GM12878 (cell line): ENCODE data around the gene DEPDC1. TPM values are rescaled to one million over a fixed set of nuclear protein-coding genes. Genes with fewer than 3 reads are reported as not detected.

Source experiments
- CREM ChIP-seq: IDR thresholded peaks from 2 replicates; pipeline ENCODE4 v1.6.1; 2014; ENCODE audit warnings: antibody characterized with exemption, low read depth
- CTCF ChIP-seq, 3 experiments: IDR thresholded peaks in 2 of 3; conservative IDR thresholded peaks in 1 of 3; 2 replicates each; pipeline ENCODE4 v1.5.1; 2011; ENCODE audit warnings: low read depth in 3 of 3, low read length in 3 of 3, mild to moderate bottlenecking in 3 of 3, control low read depth in 2 of 3, moderate library complexity in 2 of 3, inconsistent platforms in 1 of 3, mixed read lengths in 1 of 3; ENCODE audit not compliant: control insufficient read depth in 2 of 3, insufficient read depth in 1 of 3; ENCODE audit errors: extremely low read depth in 1 of 3
- FOS ChIP-seq: IDR thresholded peaks from 3 replicates; pipeline ENCODE4 v1.6.1; 2011; ENCODE audit warnings: borderline replicate concordance; ENCODE audit not compliant: insufficient read length; ENCODE audit errors: extremely low read depth
- GATAD2B ChIP-seq: fragments of 450-650 bp; conservative IDR thresholded peaks from 2 replicates; pipeline ENCODE4 v1.6.1; 2017; ENCODE audit warnings: low read depth, mild to moderate bottlenecking, moderate library complexity
- IKZF1 ChIP-seq: fragments of 450-650 bp; conservative IDR thresholded peaks from 2 replicates; pipeline ENCODE4 v1.6.1; 2017; ENCODE audit warnings: antibody characterized with exemption, mild to moderate bottlenecking
- KAT2A ChIP-seq: conservative IDR thresholded peaks from 2 replicates; pipeline ENCODE4 v1.6.1; 2011; ENCODE audit warnings: low read depth, low read length; ENCODE audit not compliant: control insufficient read depth
- MXI1 ChIP-seq: fragments of 150-350 bp; IDR thresholded peaks from 2 replicates; pipeline ENCODE4 v1.6.1; 2011; ENCODE audit warnings: low read depth, mild to moderate bottlenecking, inconsistent platforms, low read length, improper control_type of control experiment
- MYC ChIP-seq: IDR thresholded peaks from 2 replicates; pipeline ENCODE4 v1.6.1; 2011; ENCODE audit warnings: mild to moderate bottlenecking, low read length, moderate library complexity, inconsistent platforms; ENCODE audit not compliant: insufficient read depth, insufficient replicate concordance, insufficient read length, severe bottlenecking
- TAF1 ChIP-seq: IDR thresholded peaks from 2 replicates; pipeline ENCODE4 v1.6.1; 2011; ENCODE audit warnings: mild to moderate bottlenecking, low read depth, low read length, borderline replicate concordance
- ZBTB4 ChIP-seq: fragments of 450-650 bp; formaldehyde crosslinking; IDR thresholded peaks from 2 replicates; pipeline ENCODE4 v1.4.0; 2022; ENCODE audit warnings: mild to moderate bottlenecking, moderate library complexity
- polyA plus RNA-seq, 11 experiments: library from polyadenylated mRNA; depleted of rRNA in 4 of 11; unstranded in 6 of 11; stranded (reverse) in 5 of 11; fragments of >200 nt; fragmentation: Nextera tagmentation in 4 of 11; fragmentation: Illumina TruSeq in 1 of 11; extraction: Ambion mirVana in 4 of 11; extraction: Trizol in 1 of 11; gene quantifications; 1 replicate in 1 of 11; 2 replicates in 10 of 11; pipeline versions ENCODE4 v1.2.1 to v1.2.3, GENCODE V29; 2011 to 2016; ENCODE audit warnings: inconsistent platforms in 2 of 11, missing spikeins in 2 of 11, low read depth in 1 of 11
- total RNA-seq, 4 experiments: library from RNA; depleted of rRNA in 3 of 4; stranded (reverse); fragments of >200 nt in 3 of 4; fragmentation: Illumina TruSeq in 1 of 4; extraction: Trizol in 1 of 4; gene quantifications; 2 replicates each; pipeline versions ENCODE4 v1.2.1 to v1.2.3, GENCODE V29; 2013 to 2021
- TF ChIP-seq, protein P1 (sequence below): IDR thresholded peaks from 2 replicates; pipeline ENCODE4 v1.6.1; 2012; ENCODE audit warnings: low read depth, low read length, improper control_type of control experiment
- TF ChIP-seq, protein P2 (sequence below): IDR thresholded peaks from 2 replicates; pipeline ENCODE4 v1.6.1; 2011; ENCODE audit warnings: mild to moderate bottlenecking, low read depth, low read length, moderate library complexity; ENCODE audit not compliant: insufficient replicate concordance
- TF ChIP-seq, protein P3 (sequence below): fragments of 450-650 bp; IDR thresholded peaks from 2 replicates; pipeline ENCODE4 v1.6.1; 2014; ENCODE audit warnings: mild to moderate bottlenecking
- TF ChIP-seq, protein P4 (sequence below): IDR thresholded peaks from 2 replicates; pipeline ENCODE4 v1.6.1; 2012; ENCODE audit warnings: mild to moderate bottlenecking, low read depth, low read length

DEPDC1 gene
- total and polyA plus RNA-seq, 10 of the 15 experiments (the other 5 are each of a cell fraction or from before 2014, with no cell fraction given) = 6.9 to 36.5 (median 17.6) TPM

- peak; percentile 81; the same call in 1 of the 2 replicates for TF ChIP-seq ZBTB4 (CRISPR knock-in tag)
- TF ChIP-seq CTCF (IDR thresholded peaks at IDR 0.05 in 2 of 3, conservative IDR thresholded peaks at IDR 0.05 in 1 of 3; ENCODE audit: control insufficient read depth in 2 of 3, extremely low read depth in 1 of 3, insufficient read depth in 1 of 3, low read depth in 3 of 3, low read length in 3 of 3) = 0 out of 6 replicates have a peak, but pooled peaks of 1 of the 3 experiments have one; percentile 6
- TF ChIP-seq, protein P1, sequence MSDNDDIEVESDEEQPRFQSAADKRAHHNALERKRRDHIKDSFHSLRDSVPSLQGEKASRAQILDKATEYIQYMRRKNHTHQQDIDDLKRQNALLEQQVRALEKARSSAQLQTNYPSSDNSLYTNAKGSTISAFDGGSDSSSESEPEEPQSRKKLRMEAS = peak; percentile 83
- TF ChIP-seq, protein P2, sequence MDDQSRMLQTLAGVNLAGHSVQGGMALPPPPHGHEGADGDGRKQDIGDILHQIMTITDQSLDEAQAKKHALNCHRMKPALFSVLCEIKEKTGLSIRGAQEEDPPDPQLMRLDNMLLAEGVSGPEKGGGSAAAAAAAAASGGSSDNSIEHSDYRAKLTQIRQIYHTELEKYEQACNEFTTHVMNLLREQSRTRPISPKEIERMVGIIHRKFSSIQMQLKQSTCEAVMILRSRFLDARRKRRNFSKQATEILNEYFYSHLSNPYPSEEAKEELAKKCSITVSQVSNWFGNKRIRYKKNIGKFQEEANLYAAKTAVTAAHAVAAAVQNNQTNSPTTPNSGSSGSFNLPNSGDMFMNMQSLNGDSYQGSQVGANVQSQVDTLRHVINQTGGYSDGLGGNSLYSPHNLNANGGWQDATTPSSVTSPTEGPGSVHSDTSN = no peak
- 0 out of 2 replicates have a peak, but pooled peaks have one; percentile 61 for TF ChIP-seq GATAD2B
- TF ChIP-seq TAF1 = peak; percentile 20; the same call in 1 of the 2 replicates
- no peak for TF ChIP-seq MYC
- peak; percentile 75 for TF ChIP-seq IKZF1
- TF ChIP-seq, protein P3, sequence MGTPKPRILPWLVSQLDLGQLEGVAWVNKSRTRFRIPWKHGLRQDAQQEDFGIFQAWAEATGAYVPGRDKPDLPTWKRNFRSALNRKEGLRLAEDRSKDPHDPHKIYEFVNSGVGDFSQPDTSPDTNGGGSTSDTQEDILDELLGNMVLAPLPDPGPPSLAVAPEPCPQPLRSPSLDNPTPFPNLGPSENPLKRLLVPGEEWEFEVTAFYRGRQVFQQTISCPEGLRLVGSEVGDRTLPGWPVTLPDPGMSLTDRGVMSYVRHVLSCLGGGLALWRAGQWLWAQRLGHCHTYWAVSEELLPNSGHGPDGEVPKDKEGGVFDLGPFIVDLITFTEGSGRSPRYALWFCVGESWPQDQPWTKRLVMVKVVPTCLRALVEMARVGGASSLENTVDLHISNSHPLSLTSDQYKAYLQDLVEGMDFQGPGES = no peak
- peak; percentile 89 for TF ChIP-seq MXI1
- no peak for TF ChIP-seq KAT2A
- TF ChIP-seq FOS = peak; percentile 14
- peak; percentile 25; the same call in 1 of the 2 replicates for TF ChIP-seq CREM
- TF ChIP-seq, protein P4, sequence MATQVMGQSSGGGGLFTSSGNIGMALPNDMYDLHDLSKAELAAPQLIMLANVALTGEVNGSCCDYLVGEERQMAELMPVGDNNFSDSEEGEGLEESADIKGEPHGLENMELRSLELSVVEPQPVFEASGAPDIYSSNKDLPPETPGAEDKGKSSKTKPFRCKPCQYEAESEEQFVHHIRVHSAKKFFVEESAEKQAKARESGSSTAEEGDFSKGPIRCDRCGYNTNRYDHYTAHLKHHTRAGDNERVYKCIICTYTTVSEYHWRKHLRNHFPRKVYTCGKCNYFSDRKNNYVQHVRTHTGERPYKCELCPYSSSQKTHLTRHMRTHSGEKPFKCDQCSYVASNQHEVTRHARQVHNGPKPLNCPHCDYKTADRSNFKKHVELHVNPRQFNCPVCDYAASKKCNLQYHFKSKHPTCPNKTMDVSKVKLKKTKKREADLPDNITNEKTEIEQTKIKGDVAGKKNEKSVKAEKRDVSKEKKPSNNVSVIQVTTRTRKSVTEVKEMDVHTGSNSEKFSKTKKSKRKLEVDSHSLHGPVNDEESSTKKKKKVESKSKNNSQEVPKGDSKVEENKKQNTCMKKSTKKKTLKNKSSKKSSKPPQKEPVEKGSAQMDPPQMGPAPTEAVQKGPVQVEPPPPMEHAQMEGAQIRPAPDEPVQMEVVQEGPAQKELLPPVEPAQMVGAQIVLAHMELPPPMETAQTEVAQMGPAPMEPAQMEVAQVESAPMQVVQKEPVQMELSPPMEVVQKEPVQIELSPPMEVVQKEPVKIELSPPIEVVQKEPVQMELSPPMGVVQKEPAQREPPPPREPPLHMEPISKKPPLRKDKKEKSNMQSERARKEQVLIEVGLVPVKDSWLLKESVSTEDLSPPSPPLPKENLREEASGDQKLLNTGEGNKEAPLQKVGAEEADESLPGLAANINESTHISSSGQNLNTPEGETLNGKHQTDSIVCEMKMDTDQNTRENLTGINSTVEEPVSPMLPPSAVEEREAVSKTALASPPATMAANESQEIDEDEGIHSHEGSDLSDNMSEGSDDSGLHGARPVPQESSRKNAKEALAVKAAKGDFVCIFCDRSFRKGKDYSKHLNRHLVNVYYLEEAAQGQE = no peak
Observed at GRCh38 chr1:68496680-68497357, at the start of gene DEPDC1 (continued).
